Measurements from ENCODE around the gene GNA15.

GNA15 gene

GRCh38 chr19:3206216-3206953, 70.6 kb downstream of the GNA15 start:
- DNase-seq (ENCODE audit: low read depth in 1 of 2, low spot score in 1 of 2) = no peak
- H3K27me3 ChIP-seq (ENCODE audit: insufficient read depth, poor library complexity, severe bottlenecking) = no peaks in the 10 kb centered on the region
- H3K27ac ChIP-seq (replicated peaks) = no peak overlapping the region
- TF ChIP-seq GABPA (IDR thresholded peaks at IDR 0.05; ENCODE audit: low read depth) = no peak
- no peak for TF ChIP-seq SPI1 (IDR thresholded peaks at IDR 0.05; ENCODE audit: borderline replicate concordance, low read depth)
- no peak for TF ChIP-seq POLR2AphosphoS5 (IDR thresholded peaks at IDR 0.05; ENCODE audit: low read depth)
- TF ChIP-seq REST (IDR thresholded peaks at IDR 0.05; ENCODE audit: insufficient replicate concordance, low read depth) = no peak
- no peak for TF ChIP-seq CTCF (IDR thresholded peaks at IDR 0.05; ENCODE audit: insufficient read depth, low read length)
- H3K4me3 ChIP-seq (replicated peaks; ENCODE audit: insufficient read depth, low read length) = no peak overlapping the region

- TF ChIP-seq POLR2AphosphoS5 (IDR thresholded peaks at IDR 0.05; ENCODE audit: low read depth) (no peak), GABPA (IDR thresholded peaks at IDR 0.05; ENCODE audit: low read depth) (no peak), REST (IDR thresholded peaks at IDR 0.05; ENCODE audit: insufficient replicate concordance, low read depth) (no peak), CTCF (IDR thresholded peaks at IDR 0.05; ENCODE audit: insufficient read depth, low read length) (no peak), SPI1 (IDR thresholded peaks at IDR 0.05; ENCODE audit: borderline replicate concordance, low read depth) (no peak)
- H3K4me3 ChIP-seq (replicated peaks; ENCODE audit: insufficient read depth, low read length) = no peak overlapping the region
- DNase-seq (ENCODE audit: low read depth in 1 of 2, low spot score in 1 of 2) = no peak
- H3K27me3 ChIP-seq (ENCODE audit: insufficient read depth, poor library complexity, severe bottlenecking) = no peaks in the 10 kb centered on the region
- H3K27ac ChIP-seq (replicated peaks) = no peak overlapping the region
These were observed 71.8 kb downstream of the GNA15 start for GRCh38 chr19:3207461-3208242.

- Histone ChIP-seq H3K4me3 (replicated peaks; ENCODE audit: insufficient read depth, low read length) (no peak overlapping the region), H3K27me3 (ENCODE audit: insufficient read depth, poor library complexity, severe bottlenecking) (no peaks in the 10 kb centered on the region), H3K27ac (replicated peaks) (no peak overlapping the region)
- no peak for TF ChIP-seq GABPA (IDR thresholded peaks at IDR 0.05; ENCODE audit: low read depth)
- TF ChIP-seq CTCF (IDR thresholded peaks at IDR 0.05; ENCODE audit: insufficient read depth, low read length) = no peak
- TF ChIP-seq POLR2AphosphoS5 (IDR thresholded peaks at IDR 0.05; ENCODE audit: low read depth) = no peak
- TF ChIP-seq SPI1 (IDR thresholded peaks at IDR 0.05; ENCODE audit: borderline replicate concordance, low read depth) = no peak
- no peak for TF ChIP-seq REST (IDR thresholded peaks at IDR 0.05; ENCODE audit: insufficient replicate concordance, low read depth)
- no peak for DNase-seq (ENCODE audit: low read depth in 1 of 2, low spot score in 1 of 2)
These were observed 72.7 kb downstream of the GNA15 start for GRCh38 chr19:3208317-3209207.

Measured in HL-60 (cell line).